K562 (cell line): ENCODE measurements around the gene RHOF. TPM values are rescaled to one million over a fixed set of nuclear protein-coding genes. Genes with fewer than 3 reads are reported as not detected.

Experiments used
- ATAC-seq: fragments of 200-7000 bp; cut with Tn5 transposase; 3 replicates; pipeline ENCODE4 v1.9.1; 2020; ENCODE audit warnings: moderate library complexity
- BruUV-seq: library from RNA; stranded (reverse); fragments of 400-500 nt; replicated peaks from 2 replicates; lab custom pipeline; 2021; lab: Mats Ljungman, UMichigan
- CTCF ChIA-PET: fragments of 300-600 bp; formaldehyde crosslinking; extraction: SDS; loops from one replicate; lab custom pipeline; 2021; ENCODE audit warnings: low intra/inter-chr PET ratio; lab: Yijun Ruan, JAX
- POLR2A ChIA-PET: fragments of 300-600, 350-650 bp; sonication (Branson Sonifier 250); formaldehyde crosslinking; extraction: SDS; loops from one replicate; lab custom pipeline; 2021; ENCODE audit warnings: antibody characterized with exemption, inconsistent platforms; lab: Yijun Ruan, JAX
- DNase-seq, 4 experiments: peaks; one replicate each; pipeline versions ENCODE4 v3.0.0 to v3.0.0-alpha.2; 2011 to 2018; ENCODE audit warnings: low spot score in 3 of 4, mixed read lengths in 3 of 4; ENCODE audit errors: extremely low read depth in 1 of 4
- FAIRE-seq: peaks from 2 replicates; lab custom pipeline; 2011; peaks lifted over from hg19 to GRCh38; lab: Jason Lieb, UNC
- H2AFZ ChIP-seq: 2 replicates; pipeline ENCODE4 v1.6.0; 2011; ENCODE audit warnings: low read depth, low read length, control low read depth, inconsistent platforms
- H3K27ac ChIP-seq: fragments of 200-600 bp; 3 replicates; pipeline ENCODE4 v1.8.0; 2011; ENCODE audit warnings: low read depth, mild to moderate bottlenecking, control low read depth, inconsistent platforms, low read length, moderate library complexity, mixed read lengths; ENCODE audit errors: extremely low read depth
- H3K27me3 ChIP-seq, 2 experiments: fragments of 300-600 bp in 1 of 2; 2 replicates in 1 of 2; 3 replicates in 1 of 2; pipeline versions ENCODE4 v1.6.0 to v1.8.0; 2011; ENCODE audit warnings: inconsistent platforms in 2 of 2, low read length in 2 of 2, mild to moderate bottlenecking in 1 of 2, mixed read lengths in 1 of 2, moderate library complexity in 1 of 2; ENCODE audit not compliant: control insufficient read depth in 2 of 2, insufficient read depth in 2 of 2
- H3K36me3 ChIP-seq: fragments of 300-600 bp; 3 replicates; pipeline ENCODE4 v1.8.0; 2011; ENCODE audit warnings: mild to moderate bottlenecking, low read length, inconsistent platforms; ENCODE audit not compliant: control insufficient read depth, insufficient read depth
- H3K4me1 ChIP-seq, 2 experiments: fragments of 200-600 bp in 1 of 2; replicated peaks in 1 of 2; 2 replicates in 1 of 2; 3 replicates in 1 of 2; pipeline versions ENCODE4 v1.5.1 to v1.8.0; 2011; ENCODE audit warnings: inconsistent platforms in 2 of 2, low read length in 2 of 2, mild to moderate bottlenecking in 1 of 2, mixed read lengths in 1 of 2, moderate library complexity in 1 of 2; ENCODE audit not compliant: control insufficient read depth in 2 of 2, insufficient read depth in 2 of 2
- H3K4me2 ChIP-seq: 2 replicates; pipeline ENCODE4 v1.6.1; 2011; ENCODE audit warnings: low read length, control low read depth, inconsistent platforms, mixed read lengths; ENCODE audit not compliant: insufficient read depth
- H3K4me3 ChIP-seq: fragments of 200-600 bp; sonication (generic), shearing (Covaris generic); 2 replicates; pipeline ENCODE4 v1.5.1; 2016; ENCODE audit warnings: control low read depth, inconsistent platforms
- H3K79me2 ChIP-seq: fragments of 200-600 bp; 3 replicates; pipeline ENCODE4 v1.8.0; 2011; ENCODE audit warnings: low read length, inconsistent platforms; ENCODE audit not compliant: control insufficient read depth, insufficient read depth
- H3K9ac ChIP-seq, 2 experiments: 2 replicates each; pipeline versions ENCODE4 v1.6.0 to v1.6.1; 2011; ENCODE audit warnings: low read depth in 2 of 2, low read length in 2 of 2, control low read depth in 1 of 2, inconsistent platforms in 1 of 2, mild to moderate bottlenecking in 1 of 2, mixed read lengths in 1 of 2; ENCODE audit not compliant: insufficient read depth in 1 of 2
- H3K9me1 ChIP-seq: one replicate; pipeline ENCODE4 v1.6.0; 2011; ENCODE audit warnings: inconsistent platforms, mild to moderate bottlenecking, low read length, moderate library complexity; ENCODE audit not compliant: control insufficient read depth, insufficient read depth
- H3K9me3 ChIP-seq: replicated peaks from 2 replicates; pipeline ENCODE4 v1.5.1; 2011; ENCODE audit warnings: low read depth, low read length, inconsistent platforms; ENCODE audit not compliant: control insufficient read depth, insufficient read depth
- H4K20me1 ChIP-seq: replicated peaks from 2 replicates; pipeline ENCODE4 v1.6.1; 2011; ENCODE audit warnings: low read length, inconsistent platforms, mixed read lengths; ENCODE audit not compliant: control insufficient read depth, insufficient read depth
- E2F3 ChIP-seq: fragments of 250-450 bp; sonication (Bioruptor Pico); IDR thresholded peaks from 2 replicates; pipeline ENCODE4 v1.4.0; 2020; ENCODE audit warnings: mild to moderate bottlenecking
- RAD21 ChIP-seq, 2 experiments: fragments of 250-450 bp in 1 of 2; fragments of 450-650 bp in 1 of 2; sonication (Bioruptor Pico) in 1 of 2; formaldehyde crosslinking in 1 of 2; IDR thresholded peaks in 1 of 2; conservative IDR thresholded peaks in 1 of 2; 2 replicates each; pipeline versions ENCODE4 v1.4.0 to v1.8.0; 2020 to 2022; ENCODE audit warnings: mild to moderate bottlenecking in 2 of 2, moderate library complexity in 1 of 2
- RBM25 ChIP-seq: fragments of 200-400 bp; formaldehyde crosslinking; IDR thresholded peaks from 2 replicates; pipeline ENCODE4 v1.6.1; 2018; ENCODE audit warnings: low read length, low read depth, moderate library complexity; ENCODE audit not compliant: severe bottlenecking
- ZNF121 ChIP-seq: sonication (generic); formaldehyde crosslinking; conservative IDR thresholded peaks from 2 replicates; pipeline ENCODE4 v1.8.0; 2022; ENCODE audit warnings: missing genetic modification reagents
- ZNF274 ChIP-seq: IDR thresholded peaks from 2 replicates; pipeline ENCODE4 v1.6.1; 2011; ENCODE audit warnings: low read depth, mild to moderate bottlenecking, low read length, moderate library complexity, borderline replicate concordance
- WGBS: fragments of 100-300 bp; shearing (Covaris generic); methylation state at CpG from one replicate; pipeline ENCODE4 v1.1.6; 2016; ENCODE audit warnings: low coverage, mixed read lengths; ENCODE audit not compliant: insufficient coverage; ENCODE audit errors: missing lambda C conversion rate; 5-methylcytosine and 5-hydroxymethylcytosine counted together
- in situ Hi-C: fragments of 300-500 bp; cut with MboI; formaldehyde crosslinking; loops from 4 replicates; pipeline ENCODE4 v1.15.0; 2018; ENCODE audit warnings: inconsistent platforms, mixed read lengths
- intact Hi-C: fragments of 100-400 bp; cut with micrococcal nuclease; formaldehyde crosslinking; loops from 2 replicates; pipeline ENCODE4 v1.14.2; 2022
- polyA plus RNA-seq, 8 experiments: library from polyadenylated mRNA; depleted of rRNA in 4 of 8; stranded (reverse) in 5 of 8; unstranded in 3 of 8; fragments of >200 nt; fragmentation: Nextera tagmentation in 2 of 8; fragmentation: Illumina TruSeq in 1 of 8; extraction: Ambion mirVana in 2 of 8; extraction: Trizol in 1 of 8; gene quantifications; 2 replicates each; pipeline versions ENCODE4 v1.2.1 to v1.2.3, GENCODE V29; 2011 to 2014; ENCODE audit warnings: inconsistent platforms in 1 of 8, missing spikeins in 1 of 8
- total RNA-seq, 7 experiments: library from RNA; depleted of rRNA in 6 of 7; stranded (reverse); fragments of >200 nt in 6 of 7; fragmentation: Illumina TruSeq in 2 of 7; extraction: Trizol in 2 of 7; gene quantifications; 2 replicates each; pipeline versions ENCODE4 v1.2.1 to v1.2.3, GENCODE V29; 2011 to 2021; ENCODE audit warnings: low replicate concordance in 1 of 7
- TF ChIP-seq, protein P1 (sequence below), 3 experiments: IDR thresholded peaks in 2 of 3; conservative IDR thresholded peaks in 1 of 3; 2 replicates each; pipeline ENCODE4 v1.5.1; 2011 to 2012; ENCODE audit warnings: low read length in 3 of 3, mild to moderate bottlenecking in 3 of 3, control low read depth in 2 of 3, improper control_type of control experiment in 1 of 3, inconsistent platforms in 1 of 3, low read depth in 1 of 3, mixed read lengths in 1 of 3, moderate library complexity in 1 of 3; ENCODE audit not compliant: insufficient read depth in 2 of 3
- TF ChIP-seq, protein P2 (sequence below): IDR thresholded peaks from 2 replicates; pipeline ENCODE4 v1.6.1; 2016; ENCODE audit warnings: missing genetic modification characterization, missing compliant biosample characterization

Gene RHOF
- total and polyA plus RNA-seq, 9 of the 15 experiments (the other 6 are each of a cell fraction or from before 2014, with no cell fraction given) = 0.13 to 10.1 (median 4.0) TPM

GRCh38 chr12:121837680-121838079, 44.2 kb upstream of the RHOF start:
- in situ Hi-C loops (loop anchor here (25.0 kb wide), 1 partner anchor 1550 kb away; the partner anchor contains the start of gene KMT5A), intact Hi-C loops (loop anchor here (2.0 kb wide), 1 partner anchor 43 kb away; no protein-coding TSS in a partner anchor)
- no peaks in the 10 kb centered on the region for H3K27me3 ChIP-seq
- CTCF ChIA-PET = interaction anchor here (2.3 kb wide), 1 partner anchor 43 kb away, joined by 6 read pairs; no protein-coding TSS in a partner anchor
- H3K9me3 ChIP-seq = no peaks in the 10 kb centered on the region
- no peak overlapping the region for H3K4me3 ChIP-seq
- no peak overlapping the region for H3K9ac ChIP-seq
- H3K9me1 ChIP-seq = no peaks in the 10 kb centered on the region
- WGBS = 26% methylated on average over 4 of the region's 4 CpGs
- FAIRE-seq (no peak), ATAC-seq (no peak), DNase-seq (no peak)
- H4K20me1 ChIP-seq = no peaks in the 10 kb centered on the region
- no peak overlapping the region for H3K27ac ChIP-seq
- H3K79me2 ChIP-seq = peaks cover 3% of the 10 kb centered on the region; the same call in 2 of the 3 replicates
- H3K4me2 ChIP-seq = no peak overlapping the region
- no peak overlapping the region for H2AFZ ChIP-seq
- POLR2A ChIA-PET = interaction anchor here (1.1 to 2.6 kb wide), 6 partner anchors 10 to 43 kb away, joined by 3 to 21 read pairs (median 6); no protein-coding TSS in a partner anchor
- no TSS peak for BruUV-seq
- peaks cover 7 to 19% of the 10 kb centered on the region in 2 experiments; a peak in 4 of 5 replicates for H3K4me1 ChIP-seq
- TF ChIP-seq, protein P1, sequence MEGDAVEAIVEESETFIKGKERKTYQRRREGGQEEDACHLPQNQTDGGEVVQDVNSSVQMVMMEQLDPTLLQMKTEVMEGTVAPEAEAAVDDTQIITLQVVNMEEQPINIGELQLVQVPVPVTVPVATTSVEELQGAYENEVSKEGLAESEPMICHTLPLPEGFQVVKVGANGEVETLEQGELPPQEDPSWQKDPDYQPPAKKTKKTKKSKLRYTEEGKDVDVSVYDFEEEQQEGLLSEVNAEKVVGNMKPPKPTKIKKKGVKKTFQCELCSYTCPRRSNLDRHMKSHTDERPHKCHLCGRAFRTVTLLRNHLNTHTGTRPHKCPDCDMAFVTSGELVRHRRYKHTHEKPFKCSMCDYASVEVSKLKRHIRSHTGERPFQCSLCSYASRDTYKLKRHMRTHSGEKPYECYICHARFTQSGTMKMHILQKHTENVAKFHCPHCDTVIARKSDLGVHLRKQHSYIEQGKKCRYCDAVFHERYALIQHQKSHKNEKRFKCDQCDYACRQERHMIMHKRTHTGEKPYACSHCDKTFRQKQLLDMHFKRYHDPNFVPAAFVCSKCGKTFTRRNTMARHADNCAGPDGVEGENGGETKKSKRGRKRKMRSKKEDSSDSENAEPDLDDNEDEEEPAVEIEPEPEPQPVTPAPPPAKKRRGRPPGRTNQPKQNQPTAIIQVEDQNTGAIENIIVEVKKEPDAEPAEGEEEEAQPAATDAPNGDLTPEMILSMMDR (IDR thresholded peaks at IDR 0.05 in 2 of 3, conservative IDR thresholded peaks at IDR 0.05 in 1 of 3; ENCODE audit: insufficient read depth in 2 of 3, low read depth in 1 of 3, low read length in 3 of 3) = peak in 1 of 3 experiments; percentile 14; a peak in 1 of 6 replicates
- TF ChIP-seq E2F3 (CRISPR knock-in tag) (no peak), ZNF274 (no peak), ZNF121 (CRISPR knock-in tag) (peak; percentile 92), RBM25 (peak; percentile 25), RAD21 (CRISPR knock-in tag; conservative IDR thresholded peaks at IDR 0.05 in 1 of 2, IDR thresholded peaks at IDR 0.05 in 1 of 2) (0 out of 4 replicates have a peak, but pooled peaks of 1 of the 2 experiments have one; percentile 8)
- TF ChIP-seq, protein P2, sequence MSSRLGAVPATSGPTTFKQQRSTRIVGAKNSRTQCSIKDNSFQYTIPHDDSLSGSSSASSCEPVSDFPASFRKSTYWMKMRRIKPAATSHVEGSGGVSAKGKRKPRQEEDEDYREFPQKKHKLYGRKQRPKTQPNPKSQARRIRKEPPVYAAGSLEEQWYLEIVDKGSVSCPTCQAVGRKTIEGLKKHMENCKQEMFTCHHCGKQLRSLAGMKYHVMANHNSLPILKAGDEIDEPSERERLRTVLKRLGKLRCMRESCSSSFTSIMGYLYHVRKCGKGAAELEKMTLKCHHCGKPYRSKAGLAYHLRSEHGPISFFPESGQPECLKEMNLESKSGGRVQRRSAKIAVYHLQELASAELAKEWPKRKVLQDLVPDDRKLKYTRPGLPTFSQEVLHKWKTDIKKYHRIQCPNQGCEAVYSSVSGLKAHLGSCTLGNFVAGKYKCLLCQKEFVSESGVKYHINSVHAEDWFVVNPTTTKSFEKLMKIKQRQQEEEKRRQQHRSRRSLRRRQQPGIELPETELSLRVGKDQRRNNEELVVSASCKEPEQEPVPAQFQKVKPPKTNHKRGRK = peak; percentile 34; the same call in 1 of the 2 replicates
- no peaks in the 10 kb centered on the region for H3K36me3 ChIP-seq
